PC-3 (cell line): Measurements from ENCODE around the gene PTPRD.

ENCODE experiments used
- CTCF ChIP-seq: fragments of 300-600 bp; sonication (generic); conservative IDR thresholded peaks from 2 replicates; pipeline ENCODE4 v1.5.1; 2017; ENCODE audit warnings: antibody characterized with exemption, low read depth, mild to moderate bottlenecking, low read length
- EZH2 ChIP-seq: fragments of 300-600 bp; sonication (generic); IDR thresholded peaks from one replicate; pipeline ENCODE4 v1.6.1; 2017; ENCODE audit warnings: antibody characterized with exemption, mild to moderate bottlenecking, low read length; ENCODE audit not compliant: unreplicated experiment
- EZH2phosphoT487 ChIP-seq: fragments of 300-600 bp; sonication (generic); IDR thresholded peaks from 2 replicates; pipeline ENCODE4 v1.6.1; 2018; ENCODE audit warnings: mild to moderate bottlenecking, antibody characterized with exemption, low read length, borderline replicate concordance

GRCh38 chr9:9783211-9783610, 829.6 kb downstream of the PTPRD start:
- TF ChIP-seq CTCF (no peak), EZH2 (no peak), EZH2phosphoT487 (no peak)
